GM12891 (cell line): Measurements from ENCODE around the gene RAB15.

Experiments
- POLR2A ChIP-seq: IDR thresholded peaks from 2 replicates; pipeline ENCODE4 v1.6.1; 2011; ENCODE audit warnings: low read depth, low read length, control low read depth
- POLR2AphosphoS5 ChIP-seq: IDR thresholded peaks from 2 replicates; pipeline ENCODE4 v1.6.1; 2011; ENCODE audit warnings: low read depth, low read length, control low read depth
- SPI1 ChIP-seq: IDR thresholded peaks from 2 replicates; pipeline ENCODE4 v1.6.1; 2011; ENCODE audit warnings: low read depth, low read length, control low read depth
- TAF1 ChIP-seq: IDR thresholded peaks from 2 replicates; pipeline ENCODE4 v1.6.1; 2011; ENCODE audit warnings: low read depth, low read length, control low read depth

- TF ChIP-seq SPI1 (no peak), POLR2AphosphoS5 (no peak), TAF1 (no peak), POLR2A (no peak)
Measured at GRCh38 chr14:65010211-65010931, 38.2 kb upstream of the RAB15 start.
